NCI-H128 (cell line): ENCODE data around the gene CDHR3.
"Not testable (repeated sequence)": the region's sequence is repeated elsewhere in the genome, so short reads cannot be mapped to it uniquely, and the experiment has no call there.

ENCODE experiments used
- DNase-seq: peaks from one replicate; lab custom pipeline; 2025; ENCODE audit not compliant: unreplicated experiment; lab: John Stamatoyannopoulos, UW

CDHR3 gene

GRCh38 chr7:105962353-105962752, 711 bp upstream of the CDHR3 start:
- no peak for DNase-seq

DNA sequence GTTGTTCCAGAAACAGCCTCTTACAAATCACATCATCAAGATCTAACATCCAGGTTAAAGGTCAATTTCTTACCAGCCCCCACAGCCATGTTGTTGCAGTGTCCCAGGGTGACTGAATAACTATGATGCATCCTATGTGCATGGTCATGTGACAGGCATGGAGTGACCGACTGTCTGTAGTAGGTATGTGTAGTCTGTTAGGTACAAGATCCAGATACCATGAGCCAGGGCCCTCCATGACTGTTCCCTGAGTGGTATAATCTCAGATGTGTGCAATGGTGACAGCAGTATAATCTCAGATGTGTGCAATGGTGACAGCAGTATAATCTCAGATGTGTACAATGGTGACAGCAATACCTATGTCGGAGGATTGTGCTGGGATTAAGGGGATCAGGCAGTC, 8.8 kb downstream of the CDHR3 start:
- no peak for DNase-seq

- DNase-seq: no peak
These were observed 9.2 kb downstream of the CDHR3 start for GRCh38 chr7:105972276-105972675.

GRCh38 chr7:105974471-105974870, 11.4 kb downstream of the CDHR3 start:
- DNase-seq: no peak

DNA sequence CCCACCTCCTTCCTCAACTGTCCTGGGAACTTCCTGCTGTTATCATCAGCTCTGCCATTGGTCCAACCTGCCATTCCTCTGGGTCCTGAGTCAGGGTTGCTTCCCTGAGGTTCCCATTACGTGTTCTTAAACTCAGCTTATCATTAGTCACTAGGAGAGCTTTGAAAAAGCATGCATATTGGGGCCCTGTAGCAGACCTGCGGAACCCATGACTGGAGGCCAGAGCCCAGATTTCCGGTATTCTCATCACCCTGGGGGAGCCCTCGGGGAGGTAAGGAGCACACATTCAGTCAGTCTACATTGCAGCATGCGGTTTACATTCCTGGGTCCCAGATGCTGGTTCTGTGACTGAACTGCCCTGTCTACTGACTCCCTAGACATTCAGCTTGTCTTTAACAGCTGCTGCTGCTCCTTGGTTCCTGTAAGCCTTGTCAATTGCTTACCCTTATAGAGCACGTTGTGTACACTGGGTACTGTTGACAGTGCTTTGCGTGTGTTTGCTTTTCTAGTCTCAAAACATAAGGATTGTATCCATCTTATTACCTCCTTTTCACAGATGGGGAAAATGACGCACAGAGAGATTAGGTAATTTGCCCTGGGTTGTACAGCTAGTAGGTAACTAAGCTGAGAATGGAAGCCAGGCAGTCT, 12.8 kb downstream of the CDHR3 start:
- no peak for DNase-seq

DNA sequence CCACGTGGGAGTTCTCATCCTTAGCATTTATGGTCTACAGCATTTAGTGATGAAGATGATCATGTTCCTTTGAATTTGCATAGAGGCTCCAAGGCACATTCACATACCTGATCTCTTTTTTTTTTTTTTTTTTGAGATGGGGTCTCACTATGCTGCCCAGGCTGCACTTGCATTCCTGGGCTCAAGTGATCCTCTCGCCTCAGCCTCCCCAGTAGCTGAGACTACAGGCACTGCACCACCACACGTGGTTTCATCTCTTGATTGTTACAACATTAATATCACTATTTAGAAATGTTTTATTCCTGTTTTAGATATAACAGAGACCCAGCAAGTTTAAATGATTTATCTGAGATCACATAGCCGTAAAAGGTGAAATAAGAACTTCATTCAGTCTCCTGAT, 13.8 kb downstream of the CDHR3 start:
- no peak for DNase-seq

DNA sequence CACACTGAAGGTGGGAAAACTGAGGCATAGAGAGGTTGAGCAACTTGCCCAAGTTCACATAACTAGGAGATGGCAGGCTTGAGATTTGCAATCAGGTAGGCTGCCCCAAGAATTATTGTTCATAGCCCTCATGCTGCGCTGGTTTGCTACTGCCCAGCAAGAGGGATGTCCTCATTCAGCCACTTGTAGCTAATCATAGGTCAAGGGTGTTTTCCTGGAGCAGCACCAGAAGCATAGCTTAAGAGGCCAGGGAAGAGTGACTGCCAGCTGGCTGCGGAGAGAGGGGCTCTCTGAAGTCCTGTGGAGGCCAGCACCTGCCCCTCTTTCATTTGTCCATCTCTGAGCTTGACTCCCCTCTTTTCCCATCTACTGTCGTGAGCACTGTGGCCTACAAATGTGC, 15.0 kb downstream of the CDHR3 start:
- no peak for DNase-seq

GRCh38 chr7:105978974-105979373, 15.9 kb downstream of the CDHR3 start:
- no peak for DNase-seq

DNA sequence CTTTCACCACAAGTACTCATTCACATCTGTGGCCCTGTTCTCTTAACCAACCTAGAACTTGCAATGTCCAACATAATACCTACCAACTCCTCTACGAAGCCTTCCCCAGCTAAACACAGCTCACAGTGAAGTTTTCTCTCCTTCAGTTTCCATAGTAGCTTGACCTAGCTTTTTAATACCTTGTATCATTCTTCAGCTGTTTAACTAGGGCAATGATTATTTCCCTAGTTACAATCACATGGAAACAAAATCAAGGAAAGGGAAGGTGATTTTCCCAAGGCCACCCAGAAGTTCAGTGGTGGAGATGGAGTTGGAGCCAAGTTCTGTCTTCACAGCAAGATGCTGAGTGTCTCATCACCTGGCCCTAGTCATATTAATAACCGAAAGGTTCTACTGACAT, 16.3 kb downstream of the CDHR3 start:
- no peak for DNase-seq

GRCh38 chr7:105980645-105981396, 17.8 kb downstream of the CDHR3 start:
- DNase-seq: no peak

DNA sequence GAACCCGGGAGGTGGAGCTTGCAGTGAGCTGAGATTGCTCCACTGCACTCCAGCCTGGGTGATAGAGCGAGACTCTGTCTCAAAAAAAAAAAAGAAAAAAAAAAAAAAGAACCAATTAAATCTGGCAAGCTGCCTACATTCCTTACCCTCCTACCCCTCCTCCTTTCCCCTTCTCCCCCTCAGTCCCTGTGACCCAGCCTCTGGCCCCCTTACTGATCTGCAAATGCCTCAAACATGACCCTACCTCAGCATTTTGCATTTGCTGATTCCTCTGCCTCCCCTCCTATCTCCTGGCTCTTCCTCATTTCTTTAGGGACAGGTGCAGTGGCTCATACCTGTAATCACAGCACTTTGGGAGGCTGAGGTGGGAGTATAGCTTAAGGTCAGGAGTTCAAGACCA, 19.3 kb downstream of the CDHR3 start:
- DNase-seq: no peak

DNA sequence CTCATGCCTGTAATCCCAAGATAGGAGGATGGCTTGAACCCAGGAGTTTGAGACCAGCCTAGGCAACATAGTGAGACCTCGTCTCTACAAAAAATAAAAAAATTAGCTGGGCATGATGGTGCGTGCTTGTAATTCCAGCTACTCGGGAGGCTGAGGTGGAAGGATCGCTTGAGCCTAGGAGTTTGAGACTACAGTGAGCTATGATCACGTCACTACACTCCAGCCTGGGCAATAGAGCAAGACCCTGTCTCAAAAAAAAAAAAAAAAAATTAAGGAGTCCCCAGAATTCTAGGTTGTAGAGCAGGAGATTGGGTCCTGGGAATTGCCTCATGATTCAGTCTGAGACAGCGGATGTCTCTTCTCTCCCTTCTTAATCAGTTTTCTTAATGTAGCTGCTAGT, 21.7 kb downstream of the CDHR3 start:
- not testable (repeated sequence) for DNase-seq

DNA sequence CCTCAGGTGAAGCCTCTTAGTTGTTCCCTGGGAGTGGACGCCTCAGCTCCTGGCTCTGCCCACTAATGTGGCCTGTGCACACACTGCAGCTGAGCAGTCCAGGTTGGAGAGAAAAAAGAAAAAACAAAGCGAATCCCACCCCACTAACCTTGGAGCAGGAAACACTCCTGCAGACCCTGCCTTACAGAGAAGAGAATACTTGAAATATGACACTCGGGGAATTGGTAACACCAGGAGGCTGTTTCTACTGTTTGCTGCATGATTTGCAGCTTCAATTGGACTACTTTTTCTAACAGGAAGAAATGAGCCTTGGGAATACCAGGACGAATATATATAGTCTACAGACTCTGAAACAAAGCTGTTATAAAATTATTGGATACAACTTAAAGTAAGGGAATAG, 22.2 kb downstream of the CDHR3 start:
- no peak for DNase-seq

GRCh38 chr7:105985672-105986215, 22.7 kb downstream of the CDHR3 start:
- no peak for DNase-seq

DNA sequence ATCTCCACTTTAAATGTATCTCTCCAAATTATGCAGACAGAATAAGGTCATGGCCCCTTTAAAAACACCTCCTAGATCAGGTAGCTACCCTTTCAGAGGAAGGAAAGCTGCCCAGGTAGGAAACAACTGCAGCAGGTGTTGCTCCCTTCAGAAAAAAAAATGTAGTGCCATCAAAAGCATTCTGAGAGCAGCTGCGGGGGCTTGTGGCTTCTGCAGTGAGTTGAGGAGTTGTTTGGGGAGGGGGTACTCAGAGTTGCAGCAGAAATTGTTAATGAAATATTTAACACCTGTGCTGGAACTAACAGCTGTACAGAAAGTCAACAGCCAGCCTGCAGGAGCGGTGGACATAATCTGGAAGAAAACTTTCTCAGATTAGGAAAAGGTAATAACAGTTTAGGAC, 24.0 kb downstream of the CDHR3 start:
- no peak for DNase-seq

DNA sequence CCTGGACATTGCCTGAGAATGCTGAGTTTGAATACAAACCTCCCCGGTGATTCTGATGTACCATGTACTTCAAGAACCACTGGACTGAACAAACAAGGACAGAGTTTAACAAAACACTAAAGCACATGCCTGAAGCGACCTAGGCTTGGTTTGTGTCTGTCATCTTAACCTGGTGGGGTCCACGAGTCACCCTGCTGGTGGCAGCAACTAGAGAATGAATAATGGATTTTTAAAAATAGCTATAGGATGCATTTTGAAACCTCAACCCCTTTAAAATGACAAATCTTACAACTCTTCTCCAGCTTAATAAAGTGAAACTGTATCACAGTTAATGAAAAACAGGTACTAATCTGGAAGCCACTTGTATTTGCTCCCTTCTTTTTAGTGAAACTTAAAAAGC, 25.2 kb downstream of the CDHR3 start:
- no peak for DNase-seq

DNA sequence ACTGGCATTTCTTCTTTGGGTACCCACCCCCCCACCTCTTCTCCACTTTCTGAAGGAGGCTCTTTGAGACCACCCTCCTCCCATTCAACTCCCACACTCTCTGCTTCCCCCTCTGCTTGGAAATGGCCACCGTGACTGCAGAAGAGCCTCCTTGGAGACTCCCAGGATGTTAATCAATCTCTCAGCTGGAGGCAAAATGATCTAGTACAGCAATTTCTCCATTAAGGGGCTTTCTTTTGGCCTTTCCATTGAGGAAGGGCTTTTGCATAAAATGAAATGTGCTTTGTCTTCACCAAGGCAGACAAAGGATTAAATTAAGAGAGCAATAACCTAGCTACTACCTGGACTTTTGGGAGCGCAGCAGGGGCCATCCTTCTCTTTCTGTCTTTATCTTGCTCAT, 26.1 kb downstream of the CDHR3 start:
- DNase-seq: no peak

DNA sequence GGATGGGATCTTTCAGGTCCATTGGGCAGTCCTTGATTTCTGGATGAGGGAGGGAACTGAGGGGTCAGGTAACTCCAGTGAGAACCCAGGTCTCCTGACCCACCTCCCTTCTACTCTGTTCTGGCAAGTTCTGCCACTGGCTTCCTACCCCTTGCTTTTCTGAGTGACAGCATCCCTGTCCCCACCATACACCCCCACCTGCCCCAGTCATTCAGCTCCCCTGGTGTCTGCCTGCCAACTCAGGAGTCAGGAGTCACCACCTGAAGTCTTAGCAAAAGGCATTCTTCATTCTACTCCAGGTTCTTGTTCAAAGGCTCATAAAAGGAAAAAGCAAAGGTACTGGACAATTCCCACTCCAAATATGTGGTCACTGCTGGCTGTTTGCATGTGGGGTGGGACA, 26.6 kb downstream of the CDHR3 start:
- no peak for DNase-seq

DNA sequence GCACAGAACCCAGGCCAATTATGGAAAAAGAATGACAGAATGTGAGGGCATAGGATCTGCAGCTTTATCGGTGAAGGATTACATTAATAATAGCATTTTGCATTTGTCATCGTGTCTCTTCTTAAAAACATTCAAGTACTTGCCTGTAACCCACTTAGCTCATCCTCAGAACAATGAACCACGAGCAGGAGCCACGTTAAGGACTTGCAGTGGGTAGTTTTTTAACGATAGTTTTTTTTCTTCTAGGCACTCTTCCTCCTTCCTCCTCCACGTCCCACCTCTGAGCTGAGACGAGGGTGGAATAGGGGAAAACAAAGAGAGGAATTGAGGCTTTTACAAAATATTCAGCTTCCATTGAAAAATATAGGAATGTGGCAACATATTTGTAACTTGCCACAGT, 27.1 kb downstream of the CDHR3 start:
- no peak for DNase-seq

DNA sequence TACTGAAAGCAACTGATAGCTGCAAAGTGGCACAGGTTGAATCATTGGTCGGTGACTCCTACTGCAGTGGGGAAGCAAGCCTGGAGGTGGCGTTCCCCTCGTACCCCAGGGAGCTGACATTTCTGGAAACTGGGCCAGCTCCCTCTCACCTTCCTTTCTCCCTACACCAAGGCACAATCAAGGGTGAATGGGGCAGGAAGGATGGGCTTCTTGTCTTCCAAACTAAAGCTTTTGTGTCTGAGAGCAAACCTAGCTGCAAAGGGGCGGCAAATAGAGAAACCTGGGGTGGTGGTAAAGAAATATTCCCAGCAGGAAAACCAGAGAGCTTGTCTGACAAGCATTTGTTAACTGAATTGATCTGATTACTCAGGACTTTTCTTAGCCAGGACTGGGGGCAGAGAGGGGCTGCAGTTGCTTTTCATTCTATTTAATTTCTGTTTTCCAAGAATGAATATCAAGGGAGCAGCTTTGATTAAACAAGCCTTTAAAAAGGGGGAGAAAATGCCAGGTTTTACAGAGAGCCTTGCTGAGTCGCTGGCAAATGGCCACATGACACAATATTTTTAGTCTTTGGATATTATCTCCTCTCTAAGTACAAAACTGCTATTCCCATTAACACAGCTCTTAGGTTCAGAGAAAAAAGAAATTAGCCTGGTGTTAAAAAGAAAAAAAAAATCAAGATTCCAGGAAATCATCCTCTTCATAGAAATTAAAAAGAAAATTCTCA, 27.8 kb downstream of the CDHR3 start:
- no peak for DNase-seq

- no peak for DNase-seq
These were observed 29.8 kb downstream of the CDHR3 start for GRCh38 chr7:105992905-105993304.
